Left kidney (tissue), 2 donors: ENCODE results near the gene RNF144A. TPM values are rescaled to one million over a fixed set of nuclear protein-coding genes. Genes with fewer than 3 reads are reported as not detected.

Source experiments
- DNase-seq: peaks from one replicate; pipeline ENCODE4 v3.0.0-alpha.2; 2013
- polyA plus RNA-seq: library from polyadenylated mRNA; unstranded; fragments of 120-200 nt; gene quantifications from one replicate; pipeline ENCODE4 v1.2.1, GENCODE V29; 2013; ENCODE audit not compliant: insufficient read length

RNF144A gene
- polyA plus RNA-seq, 1 donor = 62.9 TPM

DNA sequence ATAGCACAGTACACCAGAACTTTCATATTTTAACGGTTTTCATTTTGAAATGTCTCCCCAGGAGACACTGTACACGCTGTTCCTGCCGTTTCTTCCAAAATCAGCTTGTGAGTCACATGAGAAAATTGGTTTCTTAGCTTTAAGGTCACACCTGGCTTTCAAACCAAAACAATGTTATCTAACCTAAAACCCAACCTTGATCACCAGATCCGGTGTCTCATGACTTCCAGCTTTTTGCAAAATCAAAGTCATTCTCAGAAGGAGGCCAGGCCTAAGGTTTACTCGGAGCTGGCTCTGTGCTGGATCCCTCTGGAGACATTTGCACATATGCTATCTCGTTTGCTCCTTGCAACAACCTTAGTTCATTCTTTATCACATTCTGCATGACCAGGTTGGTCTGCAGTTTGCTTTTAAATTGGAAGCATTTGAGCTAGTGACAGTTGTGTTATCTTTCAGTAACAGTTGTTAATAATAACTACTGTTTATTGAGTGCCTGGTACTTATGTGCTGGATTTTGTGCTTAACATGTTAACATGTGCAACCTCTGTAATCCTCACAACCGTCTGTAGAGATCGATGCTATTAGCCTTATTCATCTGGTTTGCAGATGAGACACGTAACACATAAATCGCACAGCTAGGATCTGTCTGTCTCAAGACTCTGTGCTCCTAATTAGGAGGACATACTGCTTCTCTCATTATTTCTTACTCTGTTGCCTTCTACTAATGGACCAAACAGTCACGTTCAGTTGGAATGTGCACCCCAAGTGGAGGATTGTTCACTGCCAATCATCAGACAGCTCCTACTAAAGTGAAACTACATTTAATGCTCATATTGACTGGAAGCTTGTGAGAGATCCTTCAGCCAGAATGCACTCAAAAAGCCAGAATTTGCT is 105.5 kb downstream of the RNF144A start:
- DNase-seq = no peak

DNA sequence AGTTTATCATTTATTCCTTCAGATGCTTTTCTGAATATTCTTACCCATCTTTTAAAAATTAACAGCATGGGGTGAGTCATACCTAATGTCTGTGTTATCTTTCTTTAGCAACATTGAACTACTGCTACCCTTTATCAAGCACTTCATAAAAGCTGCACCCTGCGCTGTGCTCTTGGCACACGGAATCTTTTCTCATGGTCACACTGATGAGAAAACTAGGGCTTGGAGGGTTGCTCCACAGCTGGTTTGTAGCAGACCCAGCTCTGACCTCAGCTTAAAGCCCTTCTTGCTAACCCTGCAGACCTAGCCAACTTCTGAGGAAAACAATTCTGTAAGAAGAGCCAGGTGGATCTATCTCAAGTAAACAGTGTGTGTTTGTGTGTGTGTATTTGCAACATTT is 106.3 kb downstream of the RNF144A start:
- DNase-seq = no peak

DNA sequence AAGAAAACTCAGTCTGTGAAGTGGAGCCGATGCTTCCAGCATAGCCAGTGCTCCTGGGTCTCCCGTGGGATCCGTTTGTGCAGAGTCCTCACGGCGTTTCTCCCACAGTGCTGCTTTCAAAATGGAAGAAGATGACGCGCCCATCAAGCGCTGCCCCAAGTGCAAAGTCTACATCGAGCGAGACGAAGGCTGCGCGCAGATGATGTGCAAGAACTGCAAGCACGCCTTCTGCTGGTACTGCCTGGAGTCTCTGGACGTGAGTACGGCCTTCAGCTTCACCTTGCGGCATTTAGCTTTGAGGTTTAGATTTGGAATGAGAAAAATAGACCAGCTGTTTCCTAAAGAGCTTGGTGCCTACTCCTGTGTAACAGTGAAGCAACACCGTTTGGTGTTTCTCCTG is 107.0 kb downstream of the RNF144A start:
- no peak for DNase-seq

DNA sequence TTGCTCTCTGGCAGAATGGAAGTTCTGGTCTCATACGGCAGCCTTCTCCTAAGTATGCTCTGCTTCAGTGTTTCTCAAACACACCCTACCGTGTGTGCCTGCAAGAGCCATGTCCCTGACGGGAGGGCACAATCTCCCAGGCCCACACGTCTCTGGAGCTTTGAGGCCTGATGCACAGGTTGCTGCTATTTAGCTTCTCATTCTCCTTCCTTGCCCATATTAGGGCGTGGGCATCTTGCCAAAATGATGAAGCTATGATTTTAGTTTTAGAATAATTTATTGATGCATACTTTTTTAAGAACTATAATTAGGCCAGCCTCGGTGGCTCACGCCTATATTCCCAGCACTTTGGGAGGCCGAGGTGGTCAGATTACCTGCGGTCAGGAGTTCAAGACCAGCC is 107.9 kb downstream of the RNF144A start:
- no peak for DNase-seq

DNA sequence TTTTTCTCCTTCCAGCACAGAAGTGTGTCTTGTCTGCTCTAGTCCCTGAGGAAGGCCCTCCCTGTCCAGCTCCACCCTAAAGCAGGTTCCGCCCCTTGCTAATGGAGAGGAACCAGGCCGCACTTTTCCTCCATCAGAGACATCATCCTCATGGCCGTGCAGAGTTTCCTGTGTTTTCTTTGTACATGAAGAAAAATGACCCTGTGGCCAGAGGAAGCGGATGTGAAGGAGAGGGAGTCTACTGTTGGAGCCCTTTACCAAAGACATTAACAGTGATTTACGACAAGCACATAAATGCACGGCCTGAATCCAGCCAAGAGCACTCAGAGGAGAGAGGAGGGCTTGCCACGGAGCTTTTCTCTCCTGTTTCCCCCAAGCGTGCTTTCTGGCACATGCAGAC is 109.5 kb downstream of the RNF144A start:
- DNase-seq = peak; percentile 93

DNA sequence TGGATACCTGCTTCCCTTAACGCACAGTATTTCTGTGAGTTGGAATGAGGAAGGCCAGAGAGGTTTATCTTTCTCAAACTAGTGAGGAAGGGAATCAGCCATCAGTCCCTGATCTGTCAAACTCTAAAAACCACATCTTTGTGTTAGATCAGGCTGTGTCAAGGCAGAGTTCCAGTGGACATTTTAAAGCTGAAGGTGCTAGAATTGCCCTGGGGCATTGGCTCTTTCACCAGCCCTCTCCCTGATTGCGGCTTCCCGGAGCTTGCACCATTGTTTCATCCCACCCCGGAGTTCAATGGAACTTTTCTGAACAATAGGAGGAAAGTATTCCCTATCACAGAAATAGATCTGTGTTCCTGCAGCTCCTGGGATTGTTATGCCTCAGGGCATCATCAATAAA is 110.2 kb downstream of the RNF144A start:
- DNase-seq = no peak

DNA sequence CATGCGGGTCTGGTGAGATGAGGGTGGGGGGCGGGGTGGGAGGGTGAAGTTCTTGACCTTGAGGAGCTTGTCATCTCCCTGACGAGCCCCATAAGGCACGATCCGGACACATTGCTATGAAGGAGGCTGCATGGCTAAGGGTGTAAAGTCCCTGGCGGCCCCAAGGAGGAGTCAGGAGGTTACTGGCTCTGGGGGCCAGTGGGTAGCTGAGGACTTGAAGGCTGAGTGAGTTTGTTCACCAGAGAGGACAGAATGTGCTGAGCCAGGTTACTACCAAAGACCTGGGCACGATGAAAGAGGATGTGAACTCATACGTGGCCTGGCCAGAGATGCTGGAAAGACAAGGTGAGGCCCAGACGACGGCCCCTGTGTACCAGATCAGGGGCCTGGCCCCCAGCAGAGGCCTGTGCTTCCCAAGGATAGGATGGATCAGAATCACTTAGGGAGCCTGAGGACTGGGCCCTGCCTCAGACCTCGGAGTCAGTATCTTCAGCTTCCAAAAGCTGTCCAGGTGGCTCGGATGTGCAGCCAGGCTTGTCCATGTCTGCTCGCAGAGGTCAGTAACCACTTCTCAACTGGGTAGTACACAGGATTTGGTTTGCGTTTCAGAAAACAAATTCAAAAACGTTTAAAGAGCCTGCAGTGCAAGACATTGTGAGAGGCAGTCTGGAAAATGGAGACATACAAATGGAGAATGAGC is 110.9 kb downstream of the RNF144A start:
- no peak for DNase-seq

DNA sequence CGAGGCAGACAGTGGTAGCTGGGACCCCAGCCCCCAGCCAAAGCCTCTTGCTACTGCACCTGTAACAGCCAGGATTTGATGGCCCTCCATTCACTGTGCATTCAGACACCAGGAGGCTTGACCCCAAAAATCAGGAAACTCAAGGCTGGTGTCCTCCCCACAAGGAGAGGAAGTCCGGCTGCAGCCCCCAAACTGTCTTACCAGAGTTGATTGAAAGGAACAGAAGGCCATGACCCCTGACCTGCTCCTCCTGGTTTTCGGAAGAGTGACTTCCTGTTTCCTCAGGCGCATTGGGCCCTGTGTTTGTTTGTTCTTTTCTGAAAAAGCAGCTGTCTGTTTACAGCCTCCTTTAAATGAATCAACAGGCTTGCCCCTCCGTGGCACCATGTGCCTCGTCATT is 111.6 kb downstream of the RNF144A start:
- no peak for DNase-seq

DNA sequence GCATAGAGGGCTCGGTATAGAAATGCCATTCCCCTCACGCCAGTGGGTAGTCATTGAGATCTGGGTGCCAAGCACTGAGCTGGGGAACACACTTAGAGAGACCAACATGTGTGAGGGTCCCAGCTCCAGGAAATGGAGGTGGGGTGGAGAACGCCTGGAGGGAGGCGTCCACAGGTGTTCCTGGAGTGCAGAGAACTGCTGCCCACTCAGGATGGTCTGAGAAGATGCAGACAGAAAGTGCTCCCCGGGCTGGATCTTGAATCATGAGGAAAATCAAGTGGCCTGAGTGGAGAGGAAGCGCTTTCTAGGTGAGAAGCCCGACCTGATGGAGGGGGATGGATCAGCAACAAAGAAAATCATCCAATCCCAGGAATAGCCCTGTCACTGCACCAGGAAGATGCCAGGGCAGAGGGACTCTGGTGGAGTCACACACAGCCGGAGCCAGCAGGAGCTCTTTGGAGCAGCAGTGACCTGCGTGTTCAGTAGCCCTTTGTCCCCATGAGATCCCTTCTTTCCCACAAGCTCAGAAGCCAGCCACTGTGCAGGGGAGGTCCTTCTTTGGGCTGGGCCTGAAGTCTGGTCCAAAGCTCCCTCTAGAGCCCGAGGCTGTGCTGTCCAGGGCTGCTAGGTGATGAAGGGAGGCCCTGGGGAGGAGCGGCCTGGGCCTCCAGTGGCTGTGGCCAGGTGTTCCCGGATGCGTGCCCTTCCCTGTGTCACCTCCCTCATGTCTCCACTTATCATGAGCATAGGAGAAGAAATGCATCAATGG is 112.3 kb downstream of the RNF144A start:
- DNase-seq = no peak

DNA sequence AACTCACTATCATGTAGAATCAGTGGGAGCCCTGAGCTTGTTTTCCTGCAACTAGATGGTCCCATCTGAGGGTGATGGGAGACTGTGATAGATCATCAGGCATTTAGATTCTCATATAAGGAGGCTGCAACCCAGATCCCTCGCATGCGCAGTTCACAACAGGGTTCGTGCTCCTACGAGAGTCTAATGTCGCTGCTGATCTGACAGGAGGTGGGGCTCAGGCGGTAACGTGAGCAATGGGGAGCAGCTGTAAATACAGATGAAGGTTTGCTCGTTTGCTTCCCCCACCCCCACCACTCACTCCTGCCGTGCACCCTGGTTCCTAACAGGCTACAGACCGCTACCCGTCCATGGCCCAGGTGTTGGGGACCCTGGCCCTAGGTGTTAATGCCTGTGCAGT is 113.6 kb downstream of the RNF144A start:
- DNase-seq = no peak

DNA sequence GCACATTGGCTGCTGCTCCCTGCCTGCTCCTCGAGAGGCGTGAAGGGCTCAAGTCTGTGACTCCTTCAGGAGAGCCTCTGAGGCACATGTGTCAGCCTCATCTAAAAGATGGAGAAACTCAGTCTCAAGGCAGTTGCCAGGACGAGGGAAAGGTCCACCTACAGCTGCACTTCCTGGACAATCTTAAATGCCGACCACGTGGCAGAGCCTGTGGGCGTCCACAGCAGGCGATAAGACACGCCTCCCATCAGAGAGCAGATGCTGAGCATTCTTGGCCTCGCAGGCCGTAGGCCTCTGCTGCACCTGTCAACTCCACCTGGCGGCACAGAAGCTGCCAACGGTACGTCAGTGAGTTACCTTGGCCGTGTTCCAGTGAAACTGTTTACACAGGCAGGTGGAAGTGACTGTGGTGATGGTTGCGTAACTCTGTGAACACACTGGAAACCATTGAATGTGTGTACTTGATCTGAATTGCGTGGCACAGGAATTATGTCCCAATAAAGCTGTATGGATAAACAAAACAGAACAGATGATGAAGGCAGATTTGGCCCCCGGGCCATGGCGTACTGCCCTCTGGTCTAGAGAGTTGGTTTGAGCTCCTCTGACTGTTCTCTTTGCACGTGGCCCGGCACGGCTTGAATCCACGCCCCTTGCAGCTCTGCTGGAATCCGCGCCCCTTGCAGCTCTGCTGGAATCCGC is 114.5 kb downstream of the RNF144A start:
- DNase-seq = no peak

DNA sequence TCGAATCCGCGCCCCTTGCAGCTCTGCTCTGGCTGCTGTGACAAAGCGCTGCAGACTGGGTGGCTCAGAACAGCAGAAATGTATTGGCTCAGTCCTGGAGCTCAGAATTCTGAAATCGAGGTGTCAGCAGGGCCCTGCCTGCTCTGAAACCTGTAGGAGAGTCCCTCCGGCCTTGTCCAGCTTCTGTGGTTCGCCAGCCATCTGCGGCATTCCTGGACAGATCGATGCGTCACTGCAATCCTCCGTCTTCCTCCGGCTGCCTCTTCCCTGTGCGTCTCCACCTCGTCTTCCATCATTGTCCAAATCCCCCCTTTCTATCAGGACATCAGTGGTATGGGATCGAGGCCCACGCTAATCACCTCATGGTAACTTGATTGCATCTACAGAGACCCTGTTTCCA is 115.2 kb downstream of the RNF144A start:
- DNase-seq = no peak

DNA sequence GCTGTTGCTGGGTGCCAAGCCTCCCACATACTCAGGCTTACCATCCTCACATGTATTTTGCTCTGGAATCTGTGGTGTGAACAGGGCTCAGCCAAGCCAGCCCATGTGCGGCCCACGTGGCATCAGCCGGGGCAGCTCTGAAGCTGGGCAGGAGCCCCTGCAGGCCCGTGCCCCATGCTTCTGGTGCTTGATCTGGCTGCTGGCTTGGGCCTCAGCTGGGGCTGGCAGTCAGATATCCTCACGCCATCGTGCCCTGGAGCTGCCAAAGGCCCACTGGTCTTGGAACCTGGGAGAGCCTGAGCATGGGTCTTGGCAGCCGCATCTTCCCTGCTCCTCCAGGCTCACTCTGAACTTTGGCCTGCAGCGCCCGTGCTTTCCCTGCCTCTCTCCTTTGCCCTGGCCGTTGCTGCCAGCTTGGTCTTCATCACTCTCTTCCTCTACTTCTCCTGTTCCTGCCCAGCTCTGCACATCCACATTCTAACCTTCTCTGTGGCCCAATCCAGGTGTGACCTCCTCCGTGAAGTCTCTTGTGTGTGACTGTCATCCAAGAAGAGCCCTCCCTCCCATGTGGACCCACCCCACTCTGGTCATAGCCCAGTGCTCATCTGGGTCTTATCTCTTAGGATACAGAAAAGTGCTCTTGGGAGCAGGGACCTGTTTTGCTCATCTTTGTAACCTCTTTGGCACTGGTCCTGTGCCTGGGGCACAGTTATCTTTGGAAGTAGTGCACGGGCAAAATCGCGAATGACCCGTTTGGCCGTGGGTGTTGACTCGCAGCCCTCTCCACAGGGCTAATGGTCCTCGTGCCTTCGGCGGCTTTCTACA is 116.1 kb downstream of the RNF144A start:
- no peak for DNase-seq

DNA sequence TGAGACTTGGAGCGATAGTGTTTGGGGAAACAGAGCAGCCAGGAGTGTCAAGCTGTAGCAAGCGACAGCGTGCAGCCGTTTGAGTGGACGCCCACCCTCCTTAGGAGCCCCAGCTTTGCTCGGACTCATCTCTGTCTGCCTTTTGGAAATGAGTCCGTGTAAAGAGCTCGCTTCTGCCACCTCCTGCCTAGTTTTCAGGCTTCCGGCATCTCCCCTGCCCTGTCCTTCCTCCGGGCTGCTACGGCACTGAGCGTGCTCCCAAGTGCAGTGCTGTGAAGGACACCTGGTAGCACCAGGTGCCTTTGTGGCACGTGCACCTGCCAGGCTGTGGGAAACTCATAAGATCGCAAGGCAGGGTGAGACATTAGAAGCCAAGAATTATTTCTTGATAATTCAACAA is 117.1 kb downstream of the RNF144A start:
- no peak for DNase-seq

DNA sequence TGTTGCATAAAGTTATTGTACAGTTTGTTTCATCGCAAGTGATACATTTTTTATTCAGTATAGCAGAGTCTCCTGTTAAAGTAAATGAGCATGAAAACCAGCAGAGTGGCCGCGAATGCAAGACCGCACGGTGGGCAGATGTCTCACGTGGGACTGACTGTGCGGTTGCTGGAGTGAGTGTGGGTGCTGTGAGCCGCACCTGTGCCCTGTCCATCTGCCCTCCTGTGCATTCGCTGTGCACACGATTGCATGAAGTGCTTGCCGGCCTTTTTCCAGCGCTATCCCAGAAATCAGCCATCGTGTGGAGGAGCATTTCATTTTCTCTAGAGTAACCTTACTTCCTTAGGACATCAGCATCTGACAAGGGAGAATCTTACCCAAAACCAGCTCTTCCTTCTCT is 118.7 kb downstream of the RNF144A start:
- DNase-seq = no peak

DNA sequence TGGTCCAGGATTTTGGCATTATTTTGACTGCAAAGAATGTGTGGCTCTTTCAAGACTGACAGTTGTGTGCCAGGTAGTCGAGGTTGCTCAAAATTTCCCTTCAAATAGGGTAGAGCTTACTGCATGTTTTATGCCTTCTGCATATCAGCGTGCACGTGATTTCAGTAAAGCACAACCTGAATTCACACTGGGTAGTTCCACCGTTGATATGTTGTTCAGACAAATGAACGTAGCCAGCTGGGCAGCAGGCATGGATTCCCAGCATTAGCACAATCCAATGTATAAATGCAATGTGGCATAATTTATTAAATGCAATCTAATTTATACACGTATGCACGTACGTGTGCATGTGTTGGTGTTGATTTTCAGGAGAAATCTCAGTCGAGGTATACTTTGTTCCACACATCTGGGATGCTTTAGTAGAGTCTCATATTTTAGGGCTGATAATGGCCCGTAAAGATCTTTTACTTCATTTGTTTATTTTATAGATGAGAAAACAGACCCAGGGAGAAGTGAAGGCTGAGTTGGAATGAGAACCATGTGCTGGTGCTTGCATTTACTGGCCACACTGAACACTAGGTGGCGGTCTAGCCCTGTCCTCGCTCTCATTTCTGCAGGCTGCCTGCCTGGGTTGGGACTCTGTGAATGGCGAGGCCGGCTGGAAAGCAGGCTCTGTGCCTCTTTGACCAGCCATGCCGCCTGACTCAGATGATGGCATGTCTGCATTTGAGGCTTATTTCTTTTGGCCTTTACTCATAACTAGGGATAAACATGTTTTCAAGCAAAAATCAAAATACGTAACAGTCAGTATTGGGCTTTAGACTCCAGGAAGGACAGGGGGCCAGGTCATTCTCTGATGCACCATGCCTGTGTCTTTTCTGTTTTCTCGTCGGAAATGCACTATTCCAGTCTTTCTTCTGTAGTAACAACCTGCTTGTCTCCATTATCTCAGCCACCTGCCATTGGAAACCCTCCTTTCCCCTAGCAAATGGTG is 120.4 kb downstream of the RNF144A start:
- DNase-seq = peak; percentile 73

DNA sequence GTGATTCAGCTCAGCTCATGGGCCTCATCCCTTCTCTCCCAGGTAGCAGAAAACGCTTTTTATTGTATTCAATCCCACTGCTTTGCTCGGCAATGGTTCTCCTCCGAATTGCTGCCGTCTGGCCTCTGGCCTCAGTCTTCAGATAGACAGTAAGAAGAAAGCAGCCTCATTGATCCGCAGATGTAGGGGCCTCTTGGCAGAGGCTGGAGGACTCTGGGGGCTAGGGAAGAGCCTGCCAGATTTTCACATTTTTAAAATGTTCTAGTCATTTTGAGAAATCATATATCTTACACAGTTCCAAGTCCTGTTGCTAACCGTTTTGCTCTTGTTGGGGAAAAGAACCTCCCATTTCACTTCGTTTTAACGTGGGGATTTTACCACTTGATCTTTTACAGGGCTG is 123.3 kb downstream of the RNF144A start:
- DNase-seq = no peak

DNA sequence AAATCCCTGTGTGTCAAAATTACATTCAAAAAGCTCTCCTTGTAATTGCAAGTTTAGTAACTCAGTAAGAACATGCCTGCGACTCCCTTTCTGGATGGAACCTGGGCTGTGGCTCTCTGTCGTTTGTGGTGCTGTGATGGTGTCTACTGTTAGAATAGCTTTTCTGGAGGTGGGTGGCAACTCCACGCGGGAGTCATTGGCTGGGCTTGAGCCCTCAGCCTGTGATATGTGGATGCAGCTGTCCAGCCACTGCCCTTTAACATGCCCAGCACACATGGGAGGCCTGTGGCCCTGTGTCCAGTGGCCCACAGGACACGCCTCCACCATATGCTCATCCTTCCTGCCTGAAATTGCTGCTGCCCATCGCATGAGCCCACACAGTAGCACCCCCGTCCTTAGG is 124.2 kb downstream of the RNF144A start:
- no peak for DNase-seq

DNA sequence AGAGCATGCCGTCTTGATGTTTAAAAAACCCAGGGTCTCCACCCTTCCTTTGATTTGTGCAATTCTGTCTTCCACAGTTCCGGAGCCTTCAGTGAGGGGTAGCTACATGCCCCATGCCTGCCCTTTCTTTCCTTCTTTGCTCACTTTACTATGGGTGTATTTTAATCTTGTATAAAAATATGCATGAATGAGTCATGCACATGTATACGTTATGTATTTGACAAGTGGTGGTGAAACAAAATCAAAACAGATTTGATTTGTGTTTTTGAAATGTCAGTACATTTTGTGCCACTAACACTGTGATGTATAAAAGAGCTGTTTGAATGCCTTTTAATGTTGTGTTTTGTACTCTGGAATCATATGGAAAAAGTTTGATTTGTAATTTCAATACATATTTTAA is 126.5 kb downstream of the RNF144A start:
- DNase-seq = no peak
